K562 (cell line): ENCODE data around the gene PRLHR.

Experiments used
- ATF2 ChIP-seq: sonication (generic); formaldehyde crosslinking; IDR thresholded peaks from 2 replicates; pipeline ENCODE4 v1.8.1; 2022; ENCODE audit warnings: missing genetic modification reagents
- BCLAF1 ChIP-seq, 2 experiments: fragments of 450-650 bp in 1 of 2; IDR thresholded peaks; 2 replicates each; pipeline ENCODE4 v1.6.1; 2011 to 2017; ENCODE audit warnings: low read depth in 2 of 2, antibody characterized with exemption in 1 of 2, borderline replicate concordance in 1 of 2, low read length in 1 of 2, mild to moderate bottlenecking in 1 of 2, mixed read lengths in 1 of 2; ENCODE audit not compliant: control insufficient read depth in 1 of 2
- BRF1 ChIP-seq: IDR thresholded peaks from 3 replicates; pipeline ENCODE4 v1.6.1; 2011; ENCODE audit warnings: borderline replicate concordance, mild to moderate bottlenecking; ENCODE audit not compliant: insufficient read length; ENCODE audit errors: extremely low read depth
- CHD1 ChIP-seq: fragments of 200-600 bp; sonication (generic); IDR thresholded peaks from one replicate; pipeline ENCODE4 v1.6.1; 2012; ENCODE audit warnings: mild to moderate bottlenecking, moderate library complexity, low read length, inconsistent platforms
- CTCF ChIP-seq, 3 experiments: IDR thresholded peaks in 2 of 3; conservative IDR thresholded peaks in 1 of 3; 2 replicates each; pipeline ENCODE4 v1.5.1; 2011 to 2012; ENCODE audit warnings: low read length in 3 of 3, mild to moderate bottlenecking in 3 of 3, control low read depth in 2 of 3, improper control_type of control experiment in 1 of 3, inconsistent platforms in 1 of 3, low read depth in 1 of 3, mixed read lengths in 1 of 3, moderate library complexity in 1 of 3; ENCODE audit not compliant: insufficient read depth in 2 of 3
- DIDO1 ChIP-seq: fragments of 450-650 bp; IDR thresholded peaks from 2 replicates; pipeline ENCODE4 v1.6.1; 2016; ENCODE audit warnings: low read depth, missing biosample characterization, missing genetic modification characterization
- MXI1 ChIP-seq: IDR thresholded peaks from 2 replicates; pipeline ENCODE4 v1.6.1; 2011; ENCODE audit warnings: low read depth, mild to moderate bottlenecking, improper control_type of control experiment, low read length
- NONO ChIP-seq, 2 experiments: fragments of 200-400 bp in 1 of 2; fragments of 450-650 bp in 1 of 2; formaldehyde crosslinking in 1 of 2; IDR thresholded peaks; 2 replicates each; pipeline ENCODE4 v1.6.1; 2017; ENCODE audit warnings: low read depth in 2 of 2, mild to moderate bottlenecking in 2 of 2, moderate library complexity in 2 of 2, low read length in 1 of 2
- NR2C2 ChIP-seq, 2 experiments: fragments of 200-800 bp in 1 of 2; sonication (Bioruptor generic) in 1 of 2; sonication (generic) in 1 of 2; formaldehyde crosslinking in 1 of 2; IDR thresholded peaks; 2 replicates each; pipeline versions ENCODE4 v1.6.1 to v1.8.0; 2016 to 2022; ENCODE audit warnings: mild to moderate bottlenecking in 1 of 2, missing compliant biosample characterization in 1 of 2, missing genetic modification characterization in 1 of 2, missing genetic modification reagents in 1 of 2
- POLR2AphosphoS5 ChIP-seq: IDR thresholded peaks from 2 replicates; pipeline ENCODE4 v1.6.1; 2011; ENCODE audit warnings: mild to moderate bottlenecking, low read depth, low read length, moderate library complexity; ENCODE audit not compliant: control insufficient read depth, insufficient read depth
- RCOR1 ChIP-seq, 2 experiments: IDR thresholded peaks; 2 replicates each; pipeline ENCODE4 v1.6.1; 2012; ENCODE audit warnings: low read depth in 2 of 2, low read length in 2 of 2, borderline replicate concordance in 1 of 2, improper control_type of control experiment in 1 of 2
- STAT5B ChIP-seq: fragments of 250-450 bp; sonication (Bioruptor Pico); IDR thresholded peaks from 2 replicates; pipeline ENCODE4 v1.8.0; 2021; ENCODE audit warnings: mild to moderate bottlenecking, inconsistent platforms
- TAF1 ChIP-seq: IDR thresholded peaks from 2 replicates; pipeline ENCODE4 v1.6.1; 2011; ENCODE audit warnings: mild to moderate bottlenecking, low read length, moderate library complexity; ENCODE audit not compliant: insufficient read depth, control insufficient read depth, severe bottlenecking; ENCODE audit errors: extremely low read depth

GRCh38 chr10:118592675-118593330 is 2.6 kb downstream of the PRLHR start:
- TF ChIP-seq NR2C2 (CRISPR knock-in tag; IDR thresholded peaks at IDR 0.05) (no peak), NR2C2 (tag; IDR thresholded peaks at IDR 0.05) (no peak), CHD1 (no peak), MXI1 (no peak), DIDO1 (no peak), BCLAF1 (IDR thresholded peaks at IDR 0.05; ENCODE audit: borderline replicate concordance in 1 of 2, control insufficient read depth in 1 of 2, low read depth in 2 of 2, low read length in 1 of 2) (no peak), TAF1 (no peak), NONO (IDR thresholded peaks at IDR 0.05; ENCODE audit: low read depth in 2 of 2, low read length in 1 of 2) (no peak), RCOR1 (IDR thresholded peaks at IDR 0.05; ENCODE audit: borderline replicate concordance in 1 of 2, low read depth in 2 of 2, low read length in 2 of 2) (no peak), POLR2AphosphoS5 (no peak), CTCF (IDR thresholded peaks at IDR 0.05 in 2 of 3, conservative IDR thresholded peaks at IDR 0.05 in 1 of 3; ENCODE audit: insufficient read depth in 2 of 3, low read depth in 1 of 3, low read length in 3 of 3) (no peak), BRF1 (no peak), ATF2 (CRISPR knock-in tag) (no peak), STAT5B (no peak)
